GM21390 (cell line): ENCODE results near the gene C1QTNF1.
"Not testable (repeated sequence)": the region's sequence is repeated elsewhere in the genome, so short reads cannot be mapped to it uniquely, and the experiment has no call there.

Experiments used
- ATAC-seq: cut with Tn5 transposase; IDR thresholded peaks from one replicate; pipeline ENCODE4 v1.9.1; 2021; ENCODE audit not compliant: unreplicated experiment

Gene C1QTNF1

DNA sequence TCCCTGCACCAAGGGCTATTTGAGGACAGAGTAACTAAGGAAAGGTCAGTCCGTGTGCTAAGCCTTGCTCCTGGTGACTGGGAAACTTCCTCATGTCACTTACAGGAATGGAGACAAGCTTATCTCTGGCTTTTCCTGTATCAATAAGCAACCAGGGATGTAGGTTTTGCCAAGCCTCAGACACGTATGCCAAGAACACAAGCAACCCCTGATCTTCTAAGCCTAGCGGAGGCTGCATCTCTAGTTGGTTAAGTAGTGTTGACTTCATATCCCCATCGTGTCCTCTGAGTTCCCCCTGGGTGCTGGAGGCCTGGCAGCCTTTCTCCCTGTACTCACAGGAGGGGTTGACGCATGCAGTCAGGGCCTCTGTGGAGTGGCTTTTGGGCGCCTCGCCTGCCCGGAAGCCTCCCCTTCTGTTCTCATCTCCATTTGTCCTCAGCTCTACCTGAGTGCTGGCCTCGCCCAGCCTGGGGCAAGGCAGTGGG is 1.4 kb upstream of the C1QTNF1 start:
- no peak for ATAC-seq

DNA sequence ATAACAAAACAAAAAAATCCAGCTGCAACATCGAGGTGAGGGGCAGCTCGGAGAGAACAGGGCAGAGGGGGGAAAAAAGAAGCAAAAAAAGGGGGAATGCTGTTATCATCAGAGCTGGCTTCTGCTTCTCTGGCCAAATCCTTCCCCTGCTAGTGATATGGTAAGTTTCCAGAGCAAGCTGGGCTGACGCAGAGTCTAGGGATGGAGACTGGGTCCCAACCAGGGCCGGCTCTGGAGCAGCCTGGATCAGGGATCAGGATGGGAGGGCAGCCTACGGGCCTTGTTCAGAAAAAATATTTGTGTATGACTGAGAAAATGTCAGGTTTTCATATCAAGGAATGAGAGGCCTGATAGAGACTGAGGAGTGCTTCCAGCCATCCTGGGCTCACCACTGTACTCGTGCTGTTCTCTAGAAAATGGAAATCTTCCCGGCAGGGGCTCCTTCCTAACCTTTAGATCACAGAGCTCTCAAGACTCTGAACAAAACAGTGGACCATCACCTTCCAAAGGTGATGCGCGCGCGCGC is 726 bp upstream of the C1QTNF1 start:
- no peak for ATAC-seq

DNA sequence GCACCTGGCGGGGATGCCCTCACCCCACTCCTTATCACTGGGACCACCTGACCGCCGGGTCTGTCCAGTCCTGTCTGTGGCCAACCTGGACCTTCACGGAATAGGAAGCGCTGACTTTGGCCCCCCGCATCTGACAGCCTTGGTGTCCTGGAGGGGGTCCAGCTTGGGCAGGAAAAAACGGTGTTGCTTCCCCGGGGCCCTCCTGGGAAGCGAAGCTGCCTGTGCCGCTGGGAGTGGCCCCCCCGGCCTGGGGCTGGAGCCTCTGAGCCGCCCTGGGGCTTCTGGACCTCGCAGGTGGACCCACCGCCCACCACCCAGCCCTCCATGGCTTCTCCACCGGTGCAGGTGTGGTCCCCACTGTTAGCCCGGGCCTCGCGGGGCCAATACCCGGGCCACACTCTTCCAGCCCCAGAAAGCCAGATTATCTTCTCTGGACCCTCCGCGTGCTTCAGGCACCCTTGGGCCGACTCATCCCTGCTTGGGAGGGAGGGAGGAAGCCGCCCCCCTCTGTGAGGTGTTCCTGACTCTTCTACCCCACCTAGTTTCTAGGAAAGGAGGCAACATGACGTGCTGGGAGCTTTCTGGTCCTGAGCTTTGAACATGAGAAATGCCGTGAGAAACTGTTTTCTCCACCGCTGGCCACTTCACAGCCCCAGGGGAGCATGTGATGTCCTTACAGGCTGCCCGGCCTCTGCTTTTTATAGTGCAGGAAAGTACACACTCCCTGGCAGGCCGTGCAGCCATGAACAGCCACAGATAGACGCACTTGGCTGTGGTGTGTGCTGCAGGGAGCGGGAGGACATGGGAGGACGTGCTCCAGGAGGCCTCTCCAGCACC is 1.1 kb downstream of the C1QTNF1 start:
- ATAC-seq, result no peak

DNA sequence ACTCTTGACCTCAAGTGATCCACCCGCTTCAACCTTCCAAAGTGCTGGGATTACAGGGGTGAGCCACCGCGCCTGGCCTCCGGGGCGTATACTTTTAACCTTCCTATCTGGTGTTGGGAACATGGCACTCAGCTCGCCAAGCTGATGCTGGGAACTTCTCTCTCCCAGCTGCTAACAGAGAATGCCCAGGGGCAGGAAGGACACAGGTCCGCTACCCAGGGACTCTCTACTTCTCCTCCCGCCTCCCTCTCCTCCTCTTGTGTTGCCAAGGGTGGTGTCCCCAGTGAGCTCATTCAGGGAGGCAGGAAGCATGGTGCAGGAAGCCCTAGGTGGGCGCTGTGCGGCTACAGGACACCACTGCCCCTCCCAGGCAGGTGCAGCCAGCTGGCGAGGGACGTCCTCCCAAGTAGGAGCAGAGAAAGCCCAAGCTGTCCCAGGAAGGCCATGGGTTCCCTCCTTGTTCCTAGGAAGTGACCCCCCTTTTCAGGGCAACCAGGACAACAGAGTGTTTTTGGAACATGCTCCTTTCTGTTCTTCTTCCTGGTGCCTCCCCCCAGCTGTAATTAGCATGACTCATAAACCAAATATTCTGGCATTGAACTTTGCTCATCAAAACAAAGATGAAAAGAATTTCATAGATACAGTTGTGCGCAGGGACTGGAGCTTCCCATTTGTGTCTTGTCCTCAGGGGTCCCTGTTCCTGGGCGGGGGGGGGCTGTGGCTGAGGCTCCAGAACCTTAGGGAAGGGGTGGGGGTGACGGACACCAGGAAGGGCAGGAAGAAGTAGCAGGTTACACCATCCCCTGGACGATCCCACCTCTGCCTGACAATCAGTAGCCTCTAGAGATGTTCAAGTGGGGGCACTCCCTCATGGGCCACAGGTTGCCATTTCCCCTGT is 2.7 kb downstream of the C1QTNF1 start:
- ATAC-seq, result no peak

DNA sequence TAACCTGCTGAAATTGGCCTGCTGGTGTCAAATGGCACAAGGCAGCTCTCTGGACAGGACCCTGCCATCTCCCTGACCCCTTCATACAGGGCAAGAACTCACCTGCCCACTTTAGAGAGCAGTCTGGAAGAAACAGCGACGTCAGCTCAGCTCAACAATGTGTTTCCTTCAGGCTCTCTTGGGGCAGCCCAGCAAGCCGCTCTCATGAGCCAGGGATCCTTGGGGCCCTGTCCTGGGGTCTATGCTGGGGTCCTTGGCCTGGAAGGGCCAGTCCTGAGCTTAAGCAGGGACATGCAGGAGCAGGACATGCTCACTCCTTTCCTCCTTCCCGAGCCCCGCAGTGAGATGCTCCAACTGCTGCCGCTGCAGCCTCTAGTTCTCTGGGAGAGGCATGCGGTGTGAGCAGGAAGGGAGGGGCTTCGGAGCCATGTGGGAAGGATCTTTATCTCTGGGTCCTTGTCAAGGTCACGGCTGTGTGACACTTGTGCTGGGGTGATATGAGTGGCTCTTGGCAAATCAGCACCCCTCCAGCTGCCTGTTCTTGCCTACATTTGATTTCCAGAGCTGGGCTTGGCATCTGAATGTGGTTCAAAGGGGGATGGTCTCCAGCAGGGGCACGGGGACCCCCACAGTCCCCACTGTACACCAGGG is 3.4 kb downstream of the C1QTNF1 start:
- no peak for ATAC-seq

DNA sequence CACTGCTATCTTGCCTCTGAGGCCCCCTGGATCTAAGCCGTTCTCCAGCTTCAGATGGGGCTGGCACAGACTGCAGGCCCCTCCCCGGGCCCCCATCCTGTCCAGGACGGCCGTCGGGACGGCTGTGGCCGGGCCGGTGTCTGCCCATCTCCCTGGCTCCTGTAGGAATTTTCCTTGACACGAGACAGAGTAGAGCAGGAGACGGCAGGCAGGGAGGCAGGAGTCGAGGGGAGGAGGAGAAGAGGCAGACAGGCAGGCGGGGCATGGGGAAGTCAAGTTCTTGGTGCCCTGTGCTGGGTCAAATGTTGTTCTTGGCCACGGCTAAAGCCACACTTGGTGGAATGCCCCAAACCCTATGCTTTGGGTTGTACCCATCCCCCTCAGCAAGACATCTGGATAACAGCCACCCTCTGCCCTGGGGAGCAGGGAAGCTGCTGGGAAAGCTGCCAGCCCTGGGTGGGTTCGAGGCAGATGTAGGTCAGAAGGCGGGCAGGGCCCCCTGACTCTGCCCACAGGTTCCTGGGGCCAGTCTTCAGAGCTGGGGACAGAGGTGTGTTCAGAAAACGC is 4.0 kb downstream of the C1QTNF1 start:
- no peak for ATAC-seq

DNA sequence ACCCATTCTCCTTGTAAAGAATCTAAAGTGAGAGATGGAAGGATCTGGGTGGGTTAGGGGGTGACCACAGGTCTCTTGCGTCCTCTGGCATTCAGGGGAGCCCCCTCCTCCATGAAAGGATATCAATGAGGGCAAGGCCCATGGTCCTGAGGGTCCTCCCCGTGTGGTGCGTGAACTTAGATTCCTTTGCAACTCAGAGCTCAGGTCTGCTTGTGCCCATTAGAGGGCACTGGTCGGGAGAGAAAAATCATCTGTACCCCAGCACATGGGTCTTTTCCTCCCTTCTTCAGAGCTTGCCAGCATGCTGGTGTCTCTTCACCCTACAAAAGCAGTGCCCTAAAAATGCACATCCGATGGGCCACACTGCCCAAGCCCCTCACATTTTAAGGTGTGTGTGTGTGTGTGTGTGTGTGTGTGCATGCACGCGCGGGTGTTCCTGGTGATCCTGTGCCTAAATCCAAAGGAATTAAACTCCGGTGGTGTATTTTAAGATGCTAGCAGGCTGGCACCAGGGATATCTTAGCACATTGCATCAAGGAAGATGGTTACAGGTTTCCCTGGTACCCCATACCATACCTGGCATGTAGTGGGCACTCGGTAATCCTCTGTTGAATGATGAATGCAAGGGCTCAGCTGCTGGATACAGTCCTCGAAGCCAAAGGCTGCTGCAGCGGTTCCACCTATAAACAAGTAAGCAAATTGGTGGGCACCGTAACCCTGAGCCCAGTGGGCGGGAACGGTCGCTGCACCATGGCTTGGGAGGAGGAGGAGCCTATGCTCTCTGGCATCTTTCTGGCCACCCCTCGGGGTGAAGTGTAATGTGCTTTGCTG is 4.7 kb downstream of the C1QTNF1 start:
- no peak for ATAC-seq

DNA sequence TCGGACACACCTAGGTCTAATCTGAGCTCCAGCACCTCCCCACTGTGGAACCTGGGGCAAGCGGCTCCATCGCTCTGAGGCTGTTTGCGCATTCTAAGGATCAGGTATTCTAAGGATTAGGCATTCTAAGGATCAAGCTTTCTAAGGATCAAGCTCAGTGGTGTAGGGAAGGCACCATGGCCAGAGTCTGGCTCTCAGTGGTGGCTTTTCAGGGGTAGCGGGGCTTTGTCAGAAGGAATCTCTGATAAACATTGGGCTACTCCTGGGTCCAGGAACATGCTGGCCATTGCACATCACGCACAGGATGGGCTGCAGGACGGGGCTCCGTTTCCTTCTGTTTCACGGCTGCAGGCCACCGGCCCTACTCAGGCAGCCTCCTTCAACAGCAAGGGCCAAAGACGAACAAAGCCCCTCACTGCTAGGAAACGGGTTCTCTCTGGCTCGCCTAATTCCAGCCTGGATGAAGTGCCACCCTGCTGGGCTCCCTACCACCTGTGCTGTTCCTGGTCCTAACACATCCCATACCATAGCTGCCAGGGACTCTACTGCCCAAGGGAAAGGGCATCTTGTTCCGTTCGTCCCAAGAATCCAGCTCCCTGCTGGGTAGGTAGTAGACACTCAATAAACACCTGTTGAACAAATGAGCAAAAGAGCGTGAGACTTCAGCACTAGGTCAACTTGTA is 5.5 kb downstream of the C1QTNF1 start:
- ATAC-seq, result no peak

DNA sequence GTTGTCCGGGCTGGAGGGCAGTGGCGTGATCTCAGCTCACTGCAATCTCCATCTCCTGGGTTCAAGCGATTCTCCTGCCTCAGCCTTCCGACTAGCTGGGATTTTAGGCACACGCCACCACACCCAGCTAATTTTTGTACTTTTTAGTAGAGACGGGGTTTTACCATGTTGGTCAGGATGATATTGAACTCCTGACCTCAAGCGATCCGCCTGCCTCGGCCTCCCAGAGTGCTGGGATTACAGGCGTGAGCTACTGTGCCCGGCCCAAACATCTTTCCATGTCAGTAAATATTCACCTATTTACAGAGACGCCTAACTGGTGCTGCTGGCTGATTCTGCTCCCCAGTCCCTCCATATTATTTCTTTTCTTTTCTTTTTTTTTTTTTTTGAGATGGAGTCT is 6.7 kb downstream of the C1QTNF1 start:
- not testable (repeated sequence) for ATAC-seq

DNA sequence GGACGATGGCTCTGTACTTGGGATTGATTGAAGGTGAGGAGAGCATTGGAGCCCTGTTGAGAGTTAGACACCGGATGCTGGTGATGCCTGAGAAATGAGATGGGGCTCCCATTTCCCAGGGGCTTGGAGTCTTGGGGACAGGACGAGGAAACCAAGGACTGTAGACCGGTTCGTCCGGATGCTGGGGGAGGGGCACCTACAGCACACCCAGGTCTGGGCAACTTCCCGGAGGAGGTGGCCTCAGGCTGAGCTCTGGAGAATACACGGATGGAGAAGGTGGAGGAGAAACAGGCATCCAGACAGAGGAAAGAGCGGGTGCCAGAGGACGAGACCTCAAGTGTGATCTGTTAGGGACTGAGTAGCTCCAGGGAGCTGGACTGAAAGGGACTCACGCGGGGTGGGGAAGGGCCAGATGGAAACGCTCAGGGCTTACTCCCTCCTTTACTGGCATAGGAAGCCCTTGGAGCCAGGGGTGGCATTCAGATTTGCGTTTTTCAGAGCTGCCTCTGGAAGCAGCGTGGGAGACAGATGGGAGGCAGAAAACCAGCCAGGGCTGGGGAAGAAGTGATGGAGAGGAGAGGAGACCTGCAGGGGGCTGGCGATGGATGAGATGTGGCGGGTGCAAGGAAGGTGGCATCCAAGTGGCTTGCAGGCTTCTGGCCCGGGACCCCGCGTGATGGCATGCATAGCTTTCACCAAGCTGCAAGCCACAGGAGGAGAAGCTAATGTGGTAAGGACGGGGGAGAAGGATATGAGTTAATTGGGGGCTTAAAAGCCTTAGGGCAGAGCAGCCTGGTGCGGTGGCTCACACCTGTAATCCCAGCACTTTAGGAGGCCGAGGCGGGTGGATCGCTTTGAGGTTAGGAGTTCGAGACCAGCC is 8.3 kb downstream of the C1QTNF1 start:
- no peak for ATAC-seq

DNA sequence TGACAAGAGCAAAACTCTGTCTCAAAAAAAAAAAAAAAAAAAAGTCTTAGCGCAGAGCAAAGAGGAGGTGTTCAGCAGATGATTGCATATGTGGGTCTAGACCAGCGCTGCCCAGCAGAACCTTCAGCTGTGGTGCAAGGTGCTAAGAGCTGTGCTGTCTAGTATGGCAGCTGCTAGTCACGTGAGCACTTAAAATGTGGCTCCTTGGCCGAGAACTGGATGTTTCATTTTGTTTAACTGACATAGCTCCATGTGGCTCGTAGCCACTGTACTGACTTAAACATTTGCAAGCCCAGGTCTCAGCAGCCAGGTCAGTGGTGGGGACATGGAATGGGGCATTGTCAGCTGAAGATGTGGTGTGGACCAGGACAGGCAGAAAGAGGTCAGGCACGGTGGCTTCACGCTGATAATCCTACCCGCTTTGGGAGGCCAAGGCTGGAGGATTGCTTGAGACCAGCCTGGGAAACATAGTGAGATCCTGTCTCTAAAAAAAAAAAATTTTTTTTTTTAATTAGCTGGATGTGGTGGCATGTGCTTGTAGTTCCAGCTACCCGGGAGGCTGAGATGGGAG is 9.2 kb downstream of the C1QTNF1 start:
- no peak for ATAC-seq

DNA sequence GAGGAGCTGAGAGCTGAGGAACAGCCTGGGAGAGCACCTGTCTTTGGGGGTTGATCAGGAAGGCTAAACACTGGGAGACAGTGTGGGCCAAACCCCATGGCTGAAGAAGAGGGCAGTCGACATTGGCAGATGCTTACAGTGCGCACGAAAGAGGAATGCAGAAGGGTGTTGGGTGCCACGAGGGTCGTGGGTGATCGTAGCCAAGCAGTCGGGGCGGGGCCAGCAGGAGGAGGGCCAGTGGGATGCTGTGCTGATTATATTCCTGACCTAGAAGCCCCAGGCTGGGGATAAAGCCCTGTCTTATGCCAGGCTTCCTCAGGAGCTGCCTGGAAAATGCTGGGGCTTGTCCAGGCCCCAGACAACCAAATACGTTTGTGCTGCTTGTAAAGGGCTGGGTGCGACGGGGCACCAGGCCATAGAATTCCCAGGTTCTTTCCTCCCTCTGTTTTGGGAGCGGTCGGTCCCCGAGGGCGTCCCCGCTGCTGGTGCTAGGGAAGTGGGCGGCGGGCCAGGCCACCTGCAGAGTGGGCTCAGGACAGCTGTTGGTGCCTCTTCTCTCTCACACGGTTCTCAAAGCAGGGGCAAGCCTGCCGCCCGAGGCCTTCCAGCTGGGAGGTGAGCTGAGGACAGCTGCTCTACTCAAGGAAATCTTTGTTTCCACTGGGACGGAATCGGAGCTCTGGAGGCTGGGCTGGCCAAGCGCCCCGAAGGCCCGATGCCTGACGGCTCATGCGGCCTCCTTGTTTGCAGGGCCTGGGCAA is 10.0 kb downstream of the C1QTNF1 start:
- ATAC-seq, result no peak

DNA sequence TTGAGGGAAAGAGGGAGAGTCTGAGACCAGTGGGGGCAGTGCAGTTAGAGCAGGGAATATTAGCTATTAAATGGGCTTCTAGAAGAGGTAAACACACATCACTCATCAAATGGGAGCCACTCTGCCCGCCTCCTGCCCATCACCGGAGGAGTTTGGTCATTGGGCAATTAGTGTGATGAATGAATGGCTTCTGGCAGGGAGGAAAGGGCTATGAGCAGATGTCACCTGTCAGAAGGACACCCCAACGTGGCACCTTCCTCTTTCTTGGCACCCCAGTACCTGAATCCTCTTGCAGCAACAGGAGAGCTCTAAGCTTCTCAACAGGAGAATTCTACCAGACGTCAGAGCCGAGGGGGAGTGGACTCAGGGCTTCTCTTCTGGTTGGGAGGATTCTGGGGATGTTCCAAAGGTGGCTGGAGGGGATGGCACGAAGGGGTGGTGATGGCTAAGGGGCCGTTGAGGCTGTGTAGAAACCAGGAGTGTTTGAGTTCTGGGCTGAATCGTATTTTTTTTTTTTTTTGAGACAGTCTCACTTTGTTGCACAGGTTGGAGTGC is 11.0 kb downstream of the C1QTNF1 start:
- no peak for ATAC-seq

DNA sequence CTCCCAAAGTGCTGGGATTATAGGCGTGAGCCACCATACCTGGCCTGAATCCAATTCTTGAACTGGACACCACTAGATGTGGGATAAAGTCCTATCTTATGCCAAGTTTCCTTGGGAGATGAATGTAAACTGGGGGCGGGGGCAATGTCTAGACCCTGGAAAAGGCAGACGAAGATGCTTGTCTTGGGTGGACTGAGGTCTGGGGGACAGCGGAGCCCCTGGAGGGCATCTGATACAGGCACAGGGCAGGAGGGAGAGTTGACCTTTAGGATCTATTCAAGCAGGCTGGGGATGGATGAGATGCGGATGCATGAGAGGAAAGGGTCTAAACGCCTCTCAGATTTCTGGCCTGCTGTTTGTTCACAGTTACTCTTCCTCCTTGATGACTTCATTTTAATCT is 11.7 kb downstream of the C1QTNF1 start:
- ATAC-seq, result no peak

DNA sequence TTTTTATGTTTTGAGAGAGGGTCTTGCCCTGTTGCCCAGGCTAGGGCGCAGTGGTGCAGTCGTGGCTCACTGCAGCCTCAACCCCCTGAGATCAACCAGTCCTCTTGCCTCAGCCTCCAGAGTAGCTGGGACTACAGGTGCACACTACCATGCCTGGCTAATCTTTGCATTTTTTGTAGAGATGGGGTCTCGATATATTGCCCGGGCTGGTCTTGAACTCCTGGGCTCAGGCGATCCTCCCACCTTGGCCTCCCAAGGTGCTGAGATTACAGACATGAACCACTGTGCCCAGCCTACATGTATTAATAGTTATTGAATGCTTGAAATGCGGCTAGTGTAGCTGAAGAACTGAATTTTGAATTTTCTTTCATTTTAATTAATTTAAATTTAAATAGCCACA is 12.2 kb downstream of the C1QTNF1 start:
- ATAC-seq, result no peak

DNA sequence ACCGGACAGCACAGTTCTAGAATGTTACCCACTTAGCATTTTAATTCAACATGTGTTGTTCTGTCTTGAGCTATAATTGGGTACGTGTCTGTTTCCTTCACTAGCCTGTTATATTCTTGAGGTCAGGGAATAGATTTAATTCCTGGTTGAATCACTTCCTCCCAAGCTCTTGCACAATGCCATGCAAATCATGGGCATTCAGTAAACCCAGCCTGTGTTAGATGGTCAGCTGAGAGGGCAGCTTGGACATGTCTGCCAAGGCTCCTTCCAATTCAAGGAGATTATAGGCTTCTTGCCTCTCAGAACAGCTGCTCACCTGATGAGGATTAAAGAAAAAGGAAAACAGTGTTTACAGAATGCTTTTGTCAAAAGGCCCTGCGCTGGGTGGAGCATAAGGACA is 12.6 kb downstream of the C1QTNF1 start:
- no peak for ATAC-seq

DNA sequence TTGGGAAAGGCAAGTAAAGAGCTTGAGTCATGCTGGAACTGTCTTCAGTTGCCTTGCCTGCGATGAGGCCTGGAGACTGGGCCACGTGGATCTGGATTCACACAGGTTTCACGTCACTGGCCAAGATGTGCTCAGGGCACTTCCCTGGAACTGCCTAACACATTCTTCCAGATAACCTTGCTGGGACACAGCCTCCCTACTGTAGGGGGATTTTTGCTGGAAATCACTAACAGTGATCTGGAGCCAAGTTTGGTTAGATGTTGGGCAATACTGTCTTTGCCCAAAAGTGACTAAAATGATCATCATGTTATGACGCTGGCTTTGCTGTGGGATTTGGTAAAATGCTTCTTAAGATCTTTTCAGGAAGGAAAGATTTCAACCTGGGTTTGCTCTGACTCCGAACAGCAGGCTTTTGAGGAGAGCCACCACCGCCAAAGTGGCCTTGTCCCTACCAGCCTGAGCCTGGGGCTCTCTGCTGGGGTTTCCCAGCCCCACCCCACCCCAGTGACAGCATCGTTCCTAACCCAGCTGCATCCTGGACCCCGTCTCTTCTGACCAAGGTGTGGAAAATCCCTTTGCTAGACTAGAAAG is 14.7 kb downstream of the C1QTNF1 start:
- ATAC-seq, result no peak
